ENCODE results near the gene BTBD9. TPM values are rescaled to one million over a fixed set of nuclear protein-coding genes. Genes with fewer than 3 reads are reported as not detected.

The BTBD9 gene
- polyA plus RNA-seq, 1 donor (not counting 4 experiments of a cell fraction or from before 2014, with no cell fraction given) = 6.8 TPM

GRCh38 chr6:38185752-38186151, 454.0 kb downstream of the BTBD9 start:
- no peaks in the 10 kb centered on the region for H4K20me1 ChIP-seq (ENCODE audit: control insufficient read depth, extremely low read depth, insufficient read depth, low read length)
- H3K27ac ChIP-seq (ENCODE audit: control insufficient read depth, insufficient read depth, low read length) = no peak overlapping the region
- H3K9me1 ChIP-seq (ENCODE audit: control insufficient read depth, extremely low read depth, insufficient read depth, low read length) = no peaks in the 10 kb centered on the region
- DNase-seq (ENCODE audit: low read depth, low spot score) (no peak), FAIRE-seq (no peak)
- H3K9ac ChIP-seq (ENCODE audit: control insufficient read depth, extremely low read depth, insufficient read depth, low read length) = no peak overlapping the region
- no peaks in the 10 kb centered on the region for H3K9me3 ChIP-seq (ENCODE audit: control insufficient read depth, low read depth, low read length)
- H3K79me2 ChIP-seq (ENCODE audit: control insufficient read depth, insufficient read depth, low read length) = no peaks in the 10 kb centered on the region
- dilution Hi-C loops (cut with MboI; ENCODE audit: extremely low pct_ligation_motif_present, low sequenced_read_pairs) = no loop called here
- H3K27me3 ChIP-seq (ENCODE audit: control insufficient read depth, extremely low read depth, insufficient read depth, low read length) = no peaks in the 10 kb centered on the region
- H3K4me3 ChIP-seq (ENCODE audit: control insufficient read depth in 2 of 3, extremely low read depth in 1 of 3, insufficient read depth in 2 of 3, low read depth in 1 of 3, low read length in 3 of 3) = no peak overlapping the region
- no peak for TF ChIP-seq EZH2 (IDR thresholded peaks at IDR 0.05; ENCODE audit: low read length)
- TF ChIP-seq CTCF (optimal IDR thresholded peaks at IDR 0.05 in 1 of 3, IDR thresholded peaks at IDR 0.05 in 1 of 3, conservative IDR thresholded peaks at IDR 0.05 in 1 of 3; ENCODE audit: extremely low read depth in 1 of 3, insufficient read depth in 2 of 3, low read length in 3 of 3) = no peak
- no peaks in the 10 kb centered on the region for H3K4me1 ChIP-seq (ENCODE audit: control insufficient read depth, extremely low read depth, insufficient read depth, low read length)
- no peak overlapping the region for H3K4me2 ChIP-seq (ENCODE audit: control insufficient read depth, extremely low read depth, insufficient read depth, low read depth, low read length)
- no peak overlapping the region for H2AFZ ChIP-seq (ENCODE audit: control insufficient read depth, low read length)
- peaks cover 0 to 3% of the 10 kb centered on the region in 2 experiments for H3K36me3 ChIP-seq (ENCODE audit: control insufficient read depth in 2 of 2, extremely low read depth in 1 of 2, insufficient read depth in 2 of 2, low read length in 2 of 2)

- DNase-seq (ENCODE audit: low read depth, low spot score) (no peak), FAIRE-seq (no peak)
- Histone ChIP-seq H3K27ac (ENCODE audit: control insufficient read depth, insufficient read depth, low read length) (no peak overlapping the region), H3K9me3 (ENCODE audit: control insufficient read depth, low read depth, low read length) (no peaks in the 10 kb centered on the region), H3K79me2 (ENCODE audit: control insufficient read depth, insufficient read depth, low read length) (no peaks in the 10 kb centered on the region), H3K4me1 (ENCODE audit: control insufficient read depth, extremely low read depth, insufficient read depth, low read length) (no peaks in the 10 kb centered on the region), H2AFZ (ENCODE audit: control insufficient read depth, low read length) (no peak overlapping the region), H4K20me1 (ENCODE audit: control insufficient read depth, extremely low read depth, insufficient read depth, low read length) (no peaks in the 10 kb centered on the region), H3K4me2 (ENCODE audit: control insufficient read depth, extremely low read depth, insufficient read depth, low read depth, low read length) (no peak overlapping the region), H3K4me3 (ENCODE audit: control insufficient read depth in 2 of 3, extremely low read depth in 1 of 3, insufficient read depth in 2 of 3, low read depth in 1 of 3, low read length in 3 of 3) (no peak overlapping the region), H3K9ac (ENCODE audit: control insufficient read depth, extremely low read depth, insufficient read depth, low read length) (no peak overlapping the region), H3K9me1 (ENCODE audit: control insufficient read depth, extremely low read depth, insufficient read depth, low read length) (no peaks in the 10 kb centered on the region), H3K36me3 (ENCODE audit: control insufficient read depth in 2 of 2, extremely low read depth in 1 of 2, insufficient read depth in 2 of 2, low read length in 2 of 2) (peaks cover 0 to 3% of the 10 kb centered on the region in 2 experiments), H3K27me3 (ENCODE audit: control insufficient read depth, extremely low read depth, insufficient read depth, low read length) (no peaks in the 10 kb centered on the region)
- dilution Hi-C loops (cut with MboI; ENCODE audit: extremely low pct_ligation_motif_present, low sequenced_read_pairs) = no loop called here
- TF ChIP-seq CTCF (optimal IDR thresholded peaks at IDR 0.05 in 1 of 3, IDR thresholded peaks at IDR 0.05 in 1 of 3, conservative IDR thresholded peaks at IDR 0.05 in 1 of 3; ENCODE audit: extremely low read depth in 1 of 3, insufficient read depth in 2 of 3, low read length in 3 of 3) = no peak
- no peak for TF ChIP-seq EZH2 (IDR thresholded peaks at IDR 0.05; ENCODE audit: low read length)
Measured at GRCh38 chr6:38185244-38185643, 454.5 kb downstream of the BTBD9 start.
